NCI-H1694 treated with DMSO at 0.1 percent for 48 hours (cell line): ENCODE results near the gene PRICKLE2.

Experiments
- DNase-seq: peaks from one replicate; lab custom pipeline; 2025; lab: John Stamatoyannopoulos, UW

Gene PRICKLE2

GRCh38 chr3:64224826-64225610, at the start of gene PRICKLE2:
Gene PRICKLE2 (minus strand): TSS chr3:64225466. CDS start chr3:64198927, 26,539 bp downstream.
- DNase-seq: no peak

GRCh38 chr3:64272842-64273241, 47.6 kb upstream of the PRICKLE2 start:
- no peak for DNase-seq

- DNase-seq: no peak
Measured at GRCh38 chr3:64272271-64272670, 47.0 kb upstream of the PRICKLE2 start.

GRCh38 chr3:64271631-64272030, 46.4 kb upstream of the PRICKLE2 start:
- no peak for DNase-seq

DNA sequence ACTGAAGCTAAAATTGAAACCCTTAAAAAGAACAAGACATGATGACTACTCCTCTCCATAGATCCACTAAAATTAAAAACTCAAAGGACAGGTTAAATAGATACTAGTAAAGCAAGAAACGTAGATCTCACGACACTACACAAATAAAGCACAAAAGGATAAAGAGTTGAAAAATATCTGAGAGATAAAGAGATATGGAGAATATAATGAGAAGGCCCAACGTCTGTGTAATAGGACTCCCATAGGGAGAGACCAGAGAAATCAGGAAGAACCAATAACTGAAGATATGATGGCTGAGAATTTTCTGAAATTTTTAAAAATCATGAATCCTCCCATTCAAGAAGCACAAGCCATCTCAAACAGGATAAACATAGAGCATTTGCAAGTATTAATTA, 45.6 kb upstream of the PRICKLE2 start:
- no peak for DNase-seq

- no peak for DNase-seq
Measured at GRCh38 chr3:64270142-64270865, 45.0 kb upstream of the PRICKLE2 start.

DNA sequence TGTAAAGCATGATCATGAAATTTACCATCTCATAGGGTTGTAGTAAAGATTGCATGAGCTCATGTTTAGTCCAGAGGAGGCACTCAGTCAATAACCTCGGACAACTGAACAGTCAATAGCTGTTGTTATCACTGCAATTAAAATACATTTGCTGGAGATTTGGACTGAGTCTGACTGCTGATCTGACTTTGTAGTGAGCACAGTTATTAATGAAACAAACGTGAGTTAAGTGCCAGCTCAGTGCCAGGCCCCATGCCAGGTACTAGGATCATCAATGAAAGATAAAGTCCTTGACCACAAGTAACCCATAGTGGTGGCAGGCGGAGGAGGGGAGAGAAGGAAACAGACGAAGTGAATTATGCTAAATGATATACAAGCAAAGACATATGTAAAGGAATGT, 43.7 kb upstream of the PRICKLE2 start:
- DNase-seq: no peak

GRCh38 chr3:64267721-64268604, 42.7 kb upstream of the PRICKLE2 start:
- no peak for DNase-seq

- no peak for DNase-seq
Measured at GRCh38 chr3:64266983-64267382, 41.7 kb upstream of the PRICKLE2 start.

DNA sequence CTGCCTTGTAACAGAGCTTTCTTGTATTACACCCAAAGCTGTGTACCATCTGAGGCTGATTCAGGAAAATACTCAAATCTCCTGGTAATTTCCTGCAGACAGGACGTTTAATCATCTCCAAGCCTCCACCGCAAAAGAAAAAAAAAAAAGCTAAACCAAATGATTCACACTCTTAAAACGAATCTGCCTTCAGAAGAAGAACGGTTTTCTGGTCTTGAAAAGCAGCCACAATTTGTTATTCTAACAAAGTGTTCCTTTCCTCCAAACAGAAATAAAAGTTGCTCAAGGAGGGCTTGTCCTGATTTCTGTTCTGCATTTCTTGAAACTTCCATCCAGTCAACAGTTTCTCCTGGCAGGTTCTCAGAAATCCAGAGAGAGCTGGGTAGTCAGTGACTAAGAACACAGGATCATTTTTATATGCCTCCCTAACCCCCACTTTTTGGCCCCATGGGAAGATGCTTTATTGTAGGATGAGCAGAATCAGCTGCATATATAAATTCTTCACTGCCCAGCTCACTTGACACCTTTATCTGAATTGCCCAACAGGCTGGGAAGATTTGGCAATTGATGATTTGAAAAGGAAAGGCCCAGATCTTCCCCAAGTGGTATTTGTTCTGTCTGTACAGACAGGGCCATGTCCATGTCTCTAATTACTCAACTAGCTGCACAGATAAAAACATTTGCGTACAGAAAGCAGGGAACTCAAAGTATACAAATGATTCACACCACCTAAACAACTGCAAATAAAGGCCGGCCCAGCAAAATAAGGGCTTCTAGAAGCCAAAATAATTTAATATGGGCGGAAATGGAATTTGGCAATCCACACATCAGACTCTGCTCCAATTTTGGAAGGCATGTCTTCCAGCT, 41.0 kb upstream of the PRICKLE2 start:
- DNase-seq: no peak

DNA sequence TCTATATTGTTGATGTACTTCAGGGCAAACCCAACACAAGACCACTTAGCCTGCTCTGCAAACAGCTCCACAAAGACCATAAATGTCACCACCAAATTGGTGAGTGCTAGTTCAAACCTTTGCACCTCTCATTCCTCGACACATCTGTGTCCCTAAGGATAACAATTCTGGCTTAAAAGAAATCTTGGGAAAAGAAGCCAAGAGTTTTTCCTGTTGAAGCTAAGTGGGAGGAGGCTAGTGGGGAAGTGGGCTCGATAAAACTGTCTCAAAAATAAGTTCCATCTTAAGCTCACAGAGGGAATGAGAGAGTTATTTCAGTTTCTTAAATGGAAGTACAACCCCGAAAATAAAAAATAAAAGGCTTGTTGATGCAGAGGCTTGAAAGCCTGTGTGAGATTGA, 40.4 kb upstream of the PRICKLE2 start:
- DNase-seq: no peak

- DNase-seq: no peak
Measured at GRCh38 chr3:64264501-64265109, 39.3 kb upstream of the PRICKLE2 start.

DNA sequence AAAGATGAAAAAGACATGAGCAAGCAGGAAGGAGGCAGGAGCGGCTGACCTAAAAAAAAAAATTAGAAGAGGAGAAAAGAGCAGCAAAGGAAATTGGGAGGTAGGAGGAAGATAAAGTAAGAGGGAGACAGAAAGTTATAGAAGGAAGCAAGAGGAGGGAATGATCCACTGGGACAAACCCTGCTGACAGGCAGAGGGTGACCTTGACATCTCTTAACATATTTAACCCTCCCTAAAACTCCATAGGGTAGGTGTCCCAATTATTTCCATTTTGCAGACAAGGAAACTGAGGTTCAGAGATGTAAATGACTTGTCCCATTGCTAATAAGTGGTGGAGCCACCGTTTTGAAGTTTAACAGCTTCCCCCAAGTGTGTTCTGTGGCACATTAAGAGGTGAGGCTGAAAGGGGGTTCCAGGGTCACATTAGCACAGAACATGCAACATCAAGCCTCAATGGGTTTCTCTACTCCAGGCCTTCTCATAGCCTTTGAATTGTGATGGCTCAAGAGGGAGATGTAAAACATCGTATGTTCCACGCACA, 37.4 kb upstream of the PRICKLE2 start:
- DNase-seq: no peak

DNA sequence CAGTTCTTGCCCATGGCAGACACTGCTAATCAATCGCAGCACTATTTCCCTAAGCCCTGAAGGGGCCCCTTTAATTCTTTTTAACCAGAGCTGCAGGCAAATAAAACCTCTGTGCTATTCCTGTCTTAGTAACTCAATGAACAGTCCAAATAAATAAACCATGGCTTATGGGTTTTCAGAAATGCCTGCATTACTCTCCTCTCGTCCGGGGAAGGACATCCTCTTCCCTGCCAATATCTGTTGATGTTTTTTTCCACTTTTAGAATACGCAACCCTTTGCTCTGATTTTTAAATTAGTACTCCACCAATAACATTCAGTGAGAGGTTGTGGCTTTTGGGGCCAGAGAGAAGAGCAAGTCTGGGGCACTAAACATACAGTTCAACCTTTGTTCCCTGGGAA, 35.2 kb upstream of the PRICKLE2 start:
- no peak for DNase-seq

DNA sequence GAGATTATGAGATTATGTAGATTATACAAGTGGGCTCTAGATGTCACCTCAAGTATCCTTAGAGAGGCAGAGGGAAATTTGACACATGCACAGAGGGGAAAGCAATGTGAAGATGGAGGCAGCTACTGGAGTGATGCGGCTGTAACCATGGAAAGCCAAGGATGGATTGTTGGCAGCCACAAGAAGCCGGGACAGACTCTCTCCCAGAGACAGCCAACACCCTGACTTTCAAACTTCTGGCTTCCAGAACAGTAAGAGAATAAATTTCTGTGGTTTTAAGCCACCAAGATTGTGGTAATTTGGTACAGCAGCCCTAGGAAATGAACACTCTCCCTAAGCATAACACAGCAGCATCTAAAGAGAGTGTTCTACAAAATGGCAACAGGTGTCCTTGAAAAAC, 34.4 kb upstream of the PRICKLE2 start:
- no peak for DNase-seq

GRCh38 chr3:64257100-64257755, 32.0 kb upstream of the PRICKLE2 start:
- peak; percentile 8 for DNase-seq

DNA sequence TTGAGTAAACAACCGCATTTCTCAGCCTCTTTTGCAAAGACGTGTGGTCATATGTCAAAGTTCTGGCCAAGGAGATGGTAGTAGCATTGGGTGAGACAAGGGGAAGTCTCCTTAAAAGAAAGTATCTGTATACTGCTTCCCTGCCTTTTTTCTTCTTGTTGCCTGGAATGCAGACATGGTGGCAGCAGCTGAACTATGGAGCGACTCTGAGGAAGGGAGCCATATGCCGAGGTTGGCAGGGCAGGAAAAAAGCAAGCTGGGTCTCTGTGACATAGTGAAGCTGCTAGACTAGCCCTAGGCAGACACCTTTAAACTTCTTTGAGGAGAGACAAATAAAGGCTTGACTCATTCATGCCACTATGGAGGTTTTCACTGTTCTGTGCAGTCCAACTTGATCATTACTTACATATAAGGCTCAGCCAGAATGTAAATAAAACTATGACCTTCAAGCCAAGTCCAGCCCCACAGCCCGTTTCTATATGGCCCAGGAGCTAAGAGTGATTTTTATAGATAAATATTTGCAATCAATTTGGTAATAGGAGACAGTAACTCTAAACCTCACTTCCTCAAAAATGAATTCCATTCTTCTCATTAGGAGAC, 30.6 kb upstream of the PRICKLE2 start:
- DNase-seq: no peak

DNA sequence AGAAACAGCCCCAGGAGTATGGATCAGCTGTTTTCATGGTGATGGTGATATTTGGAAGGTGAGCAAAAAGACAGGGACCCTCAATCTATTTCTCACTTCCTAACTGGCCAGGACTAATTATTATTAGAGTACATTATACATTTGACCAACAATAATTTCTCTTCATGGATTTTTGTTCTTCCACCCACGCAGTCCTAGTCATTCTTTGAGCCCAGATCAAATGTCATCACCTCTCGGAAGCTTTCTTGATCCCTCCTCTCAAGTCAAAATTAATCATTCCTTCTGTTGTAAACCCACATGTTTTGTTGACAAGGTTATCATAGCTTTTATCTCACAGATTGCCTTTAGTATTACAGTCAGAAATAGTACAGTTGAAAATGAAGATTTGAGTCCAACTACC, 29.2 kb upstream of the PRICKLE2 start:
- DNase-seq: no peak

- no peak for DNase-seq
Measured at GRCh38 chr3:64253689-64254088, 28.4 kb upstream of the PRICKLE2 start.

DNA sequence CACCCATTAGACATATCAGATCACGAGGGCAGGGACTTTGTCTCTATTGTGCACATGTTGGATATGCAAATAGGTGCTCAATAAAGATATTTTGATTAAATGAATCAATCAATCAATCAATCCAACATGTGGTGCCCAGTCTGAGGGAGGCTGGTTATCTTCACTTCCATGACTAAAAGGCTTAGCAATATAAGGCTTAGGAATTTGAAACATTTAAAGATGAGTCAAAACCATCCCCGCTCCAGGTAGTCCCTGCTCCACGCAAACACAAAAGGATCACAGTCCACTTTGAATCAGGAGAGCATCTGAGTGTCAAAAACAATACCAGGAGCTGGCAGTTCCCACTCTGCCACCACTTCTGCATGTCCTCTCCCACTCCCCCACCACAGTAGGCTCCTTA, 25.8 kb upstream of the PRICKLE2 start:
- DNase-seq: no peak
